Measurements from ENCODE around the gene EFNA2.
A peak's percentile ranks its signal among the peaks of the same experiment; 100 is the strongest.
"Not testable (repeated sequence)": the region's sequence is repeated elsewhere in the genome, so short reads cannot be mapped to it uniquely, and the experiment has no call there.

Gene EFNA2

GRCh38 chr19:1300744-1301490 lies 15.2 kb downstream of the EFNA2 start:
- DNase-seq, result no peak

- no peak for DNase-seq
Measured at GRCh38 chr19:1302533-1303239, 17.0 kb downstream of the EFNA2 start.

GRCh38 chr19:1304197-1304924 lies 18.7 kb downstream of the EFNA2 start:
- no peak for DNase-seq

- not testable (repeated sequence) for DNase-seq
Measured at GRCh38 chr19:1305354-1305753, 19.7 kb downstream of the EFNA2 start.

DNA sequence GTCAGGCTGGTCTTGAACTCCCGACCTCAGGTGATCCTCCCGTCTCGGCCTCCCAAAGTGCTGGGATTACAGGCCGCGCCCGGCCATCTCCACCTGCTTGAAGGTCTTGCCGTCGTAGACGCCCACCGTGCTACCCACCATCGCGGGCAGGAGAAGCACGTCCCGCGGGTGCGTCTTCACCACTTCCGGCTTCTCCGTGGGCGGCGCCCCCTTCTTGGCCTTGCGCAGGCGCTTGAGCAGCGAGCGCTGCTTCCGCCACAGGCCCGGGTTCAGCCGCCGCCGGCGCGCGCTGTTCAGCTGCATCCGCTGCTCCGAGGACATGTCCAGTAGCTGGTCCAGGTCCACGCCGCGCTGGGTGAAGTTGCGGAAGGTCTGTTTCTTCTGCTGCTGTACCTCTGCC lies 21.6 kb downstream of the EFNA2 start:
- no peak for DNase-seq

- no peak for DNase-seq
Measured at GRCh38 chr19:1307755-1308303, 22.2 kb downstream of the EFNA2 start.

GRCh38 chr19:1308718-1309117 lies 23.0 kb downstream of the EFNA2 start:
- DNase-seq, result no peak

GRCh38 chr19:1309977-1310852 lies 24.5 kb downstream of the EFNA2 start:
- no peak for DNase-seq

- no peak for DNase-seq
Measured at GRCh38 chr19:1310853-1311180, 25.1 kb downstream of the EFNA2 start.

DNA sequence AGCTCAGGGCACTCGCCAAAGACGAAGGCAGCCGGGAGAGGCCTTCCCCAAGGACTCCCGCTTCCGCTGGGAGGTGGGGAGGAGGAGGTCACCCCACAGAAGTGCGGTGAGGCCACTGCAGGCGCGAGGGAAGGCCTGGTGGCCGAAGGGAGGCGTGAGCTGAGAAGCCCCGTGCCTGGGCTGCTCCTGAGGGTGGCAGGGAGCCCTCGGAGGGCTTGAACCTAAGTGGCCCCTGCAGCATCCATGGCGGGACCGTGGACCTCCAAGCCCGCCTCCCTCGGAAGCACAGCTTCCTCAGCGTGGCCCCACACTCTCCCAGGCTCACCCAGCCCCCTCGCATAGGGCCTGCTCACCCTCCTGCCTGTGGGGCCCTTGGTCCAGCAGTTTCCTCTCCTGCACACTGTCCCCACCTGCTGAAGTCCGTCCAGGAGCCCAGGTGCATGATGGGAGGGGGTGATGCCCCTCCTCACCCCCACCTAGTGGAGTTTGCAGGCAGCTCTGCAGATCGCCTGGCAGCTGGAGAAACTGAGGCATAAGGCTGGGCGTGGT lies 25.9 kb downstream of the EFNA2 start:
- DNase-seq, result no peak

GRCh38 chr19:1312767-1313694 lies 27.4 kb downstream of the EFNA2 start:
- DNase-seq, result peak; percentile 50

DNA sequence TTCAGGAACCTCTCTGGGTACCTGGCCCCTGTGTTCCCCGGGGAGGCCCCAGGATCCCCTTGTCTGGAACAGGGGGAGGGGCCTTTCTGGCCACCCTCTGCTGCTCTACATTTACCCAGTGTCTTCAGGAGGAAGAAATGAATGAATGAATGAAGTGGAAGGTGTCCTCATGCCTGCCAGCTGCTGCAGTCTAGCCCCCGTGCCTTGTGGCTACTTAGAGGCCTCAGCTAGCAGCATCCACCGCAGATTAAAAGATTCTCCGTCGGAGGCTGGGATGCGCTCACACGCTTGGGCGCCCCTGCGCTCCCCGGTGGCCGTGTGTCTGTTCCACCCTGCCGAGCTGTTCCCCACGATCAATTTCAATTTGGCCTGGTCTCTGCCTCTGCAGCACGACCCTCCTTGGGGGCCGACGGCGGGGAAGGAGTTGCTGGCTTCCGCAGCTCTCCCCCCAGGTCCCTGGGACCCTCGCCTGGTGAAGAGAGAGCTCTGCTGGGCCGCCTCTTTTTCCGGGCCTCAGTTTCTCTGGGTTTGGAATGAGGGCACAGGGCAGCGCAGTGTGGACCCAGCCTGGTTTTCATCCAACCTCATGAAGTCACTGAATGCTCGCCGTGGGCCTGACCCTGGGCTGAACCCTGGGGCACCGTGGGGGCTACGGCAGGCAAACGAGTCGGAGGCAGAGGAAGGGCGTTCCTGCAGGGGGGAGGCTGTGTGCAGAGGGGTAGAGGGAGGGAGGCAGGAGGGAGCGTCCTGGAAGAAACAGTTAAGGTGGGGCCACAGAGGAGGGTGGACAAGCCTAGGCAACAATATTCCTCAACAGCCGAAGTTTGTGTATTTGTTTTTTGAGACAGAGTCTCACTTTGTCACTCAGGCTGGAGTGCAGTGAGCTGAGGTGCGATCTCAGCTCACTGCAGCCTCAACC lies 28.3 kb downstream of the EFNA2 start:
- DNase-seq, result no peak

- DNase-seq, result peak; percentile 39
Measured at GRCh38 chr19:1315470-1316166, 29.9 kb downstream of the EFNA2 start.

DNA sequence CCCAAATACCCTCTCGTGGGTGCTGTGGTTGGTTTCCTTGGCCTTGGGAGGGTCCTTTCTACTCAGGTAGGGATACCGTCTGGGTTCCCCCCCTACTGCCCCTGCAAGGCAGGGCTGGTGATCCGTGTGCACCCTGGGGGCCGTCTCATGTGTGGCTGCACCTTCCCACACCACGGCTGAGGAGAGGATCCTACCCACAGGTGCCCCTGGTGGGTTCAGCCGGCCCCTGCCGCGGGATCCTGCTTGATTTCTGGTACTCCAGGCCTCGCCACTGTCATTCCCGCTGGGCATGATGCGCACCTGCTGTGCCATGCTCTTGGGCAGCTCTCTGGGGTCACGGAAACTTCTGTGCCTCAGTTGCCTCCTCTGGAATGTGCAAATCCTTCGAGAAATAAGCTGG lies 30.8 kb downstream of the EFNA2 start:
- no peak for DNase-seq

DNA sequence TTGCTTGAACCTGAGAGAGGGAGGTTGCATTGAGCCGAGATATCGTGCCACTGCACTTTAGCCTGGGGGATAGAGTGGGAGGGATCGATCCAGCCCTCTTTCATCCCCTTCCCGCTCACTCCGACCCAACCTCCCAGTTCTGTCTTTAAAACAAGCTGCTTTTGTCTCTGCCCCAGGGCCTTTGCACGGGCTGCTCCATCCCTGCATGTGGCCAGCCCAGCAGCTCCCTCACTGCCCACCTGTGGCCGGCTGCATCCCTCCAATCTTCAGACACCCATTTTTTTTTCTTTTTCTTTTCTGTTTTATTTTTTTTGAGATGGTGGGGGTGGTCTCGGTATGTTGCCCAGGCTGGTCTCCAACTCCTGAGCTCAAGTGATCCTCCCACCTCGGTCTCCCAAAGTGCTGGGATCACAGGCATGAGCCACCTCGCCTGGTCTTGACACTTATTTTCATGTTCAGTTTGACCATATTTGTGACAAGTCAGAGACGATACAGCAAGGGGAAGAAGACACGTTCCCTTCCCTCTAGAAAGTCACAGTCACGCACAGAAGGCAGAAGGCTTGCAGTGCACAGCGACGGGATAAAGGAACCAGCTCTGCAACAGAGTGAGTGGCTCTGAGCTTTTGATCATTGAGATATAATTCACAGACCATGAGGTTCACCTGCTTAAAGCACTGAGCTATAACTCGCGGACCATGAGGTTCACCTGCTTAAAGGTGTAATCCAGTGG lies 31.8 kb downstream of the EFNA2 start:
- no peak for DNase-seq

DNA sequence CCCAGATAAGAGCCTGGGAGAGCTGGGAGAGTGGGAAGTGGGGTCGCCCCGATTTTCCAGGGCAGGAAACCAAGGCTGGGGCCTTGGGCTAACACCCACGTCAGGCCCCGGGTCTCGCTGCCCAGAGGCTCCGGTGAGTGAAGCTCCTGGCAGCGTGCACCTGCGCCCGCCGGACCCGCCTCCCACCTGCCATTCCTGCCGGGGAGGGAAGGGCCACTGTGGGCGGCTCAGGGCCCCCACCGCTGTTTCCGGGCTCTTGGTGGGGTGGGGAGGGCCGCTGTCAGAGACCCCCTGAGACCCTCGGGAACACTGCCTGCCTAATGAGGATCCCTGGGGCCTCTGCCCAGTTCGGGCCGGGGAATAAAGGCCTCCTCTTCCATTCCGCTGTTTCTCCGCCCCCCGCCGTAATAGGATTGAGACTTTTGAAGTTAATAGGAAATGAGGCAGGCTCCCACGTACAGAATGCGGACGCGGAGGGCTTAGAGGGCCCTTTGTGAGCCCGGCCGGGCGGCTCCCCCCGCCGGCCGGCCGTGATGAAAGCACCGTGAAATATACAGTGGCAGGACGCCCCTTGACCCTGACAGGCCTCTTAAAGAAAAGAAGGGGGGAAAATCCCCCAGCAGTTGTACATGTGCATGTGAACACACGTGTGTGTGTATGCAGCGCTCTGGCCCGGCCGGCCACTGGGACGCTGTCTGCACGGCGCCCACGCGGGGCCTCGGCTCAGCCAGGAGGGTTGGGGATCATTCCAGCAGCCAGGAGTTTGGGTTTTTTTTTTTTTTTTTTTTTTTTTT lies 33.2 kb downstream of the EFNA2 start:
- DNase-seq, result no peak

DNA sequence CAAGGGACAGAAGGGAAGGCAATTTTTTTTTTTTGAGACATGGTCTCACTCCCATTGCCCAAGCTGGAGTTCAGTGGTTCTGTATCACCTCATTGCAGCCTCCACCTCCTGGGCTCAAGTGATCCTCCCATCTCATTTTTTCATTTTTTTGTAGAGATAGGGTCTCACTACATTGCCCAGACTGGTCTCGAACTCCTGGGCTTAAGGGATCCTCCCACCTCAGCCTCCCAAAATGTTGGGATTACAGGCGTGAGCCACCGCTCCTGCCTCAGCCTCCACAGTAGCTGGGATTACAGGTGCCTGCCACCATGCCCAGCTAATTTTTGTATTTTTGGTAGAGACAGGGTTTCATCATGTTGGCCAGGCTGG lies 34.6 kb downstream of the EFNA2 start:
- DNase-seq, result not testable (repeated sequence)

DNA sequence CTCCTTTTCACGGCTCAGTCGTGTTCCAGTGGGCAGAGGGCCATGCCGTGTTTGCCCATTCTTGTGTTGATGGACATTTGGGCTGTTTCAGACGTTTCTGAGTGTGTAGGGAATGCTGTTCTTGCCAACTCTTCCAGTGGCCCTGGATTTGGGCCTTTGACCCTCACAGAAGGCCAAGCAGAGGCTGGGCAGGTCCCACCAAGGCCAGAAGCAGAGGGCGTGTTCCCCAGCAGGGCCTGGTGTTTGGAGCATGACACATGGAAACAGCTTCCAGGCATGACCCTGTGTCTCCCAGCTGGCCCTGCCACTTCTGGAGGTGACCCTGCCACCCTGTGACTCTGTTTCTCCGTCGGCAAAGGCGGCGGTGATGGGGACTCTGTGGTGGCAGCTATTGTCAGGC lies 35.9 kb downstream of the EFNA2 start:
- no peak for DNase-seq
